Fibroblast of lung (primary cell): Measurements from ENCODE around the gene TNPO3. TPM values are rescaled to one million over a fixed set of nuclear protein-coding genes. Genes with fewer than 3 reads are reported as not detected.

Experiments used
- DNase-seq, 2 donors: peaks; one replicate each; pipeline versions ENCODE4 v3.0.0 to v3.0.0-alpha.2; 2010; ENCODE audit warnings: low read depth in 2 of 2
- H2AFZ ChIP-seq: 2 replicates; pipeline ENCODE4 v1.5.1; 2012; ENCODE audit warnings: low read length, control low read depth, inconsistent platforms
- H3K27ac ChIP-seq: 2 replicates; pipeline ENCODE4 v1.5.1; 2011; ENCODE audit warnings: low read length, control low read depth; ENCODE audit not compliant: insufficient read depth
- H3K27me3 ChIP-seq: 2 replicates; pipeline ENCODE4 v1.5.1; 2011; ENCODE audit warnings: mild to moderate bottlenecking, low read length; ENCODE audit not compliant: control insufficient read depth, insufficient read depth
- H3K36me3 ChIP-seq: 2 replicates; pipeline ENCODE4 v1.5.1; 2011; ENCODE audit warnings: low read length; ENCODE audit not compliant: control insufficient read depth, insufficient read depth
- H3K4me1 ChIP-seq: 2 replicates; pipeline ENCODE4 v1.5.1; 2011; ENCODE audit warnings: low read length; ENCODE audit not compliant: control insufficient read depth, insufficient read depth; ENCODE audit errors: extremely low read depth
- H3K4me2 ChIP-seq: 2 replicates; pipeline ENCODE4 v1.5.1; 2011; ENCODE audit warnings: low read length, control low read depth; ENCODE audit not compliant: insufficient read depth; ENCODE audit errors: extremely low read depth
- H3K4me3 ChIP-seq, 4 experiments: fragments of 200-600 bp in 1 of 4; sonication (generic) in 1 of 4; replicated peaks in 1 of 4; 2 replicates each; pipeline ENCODE4 v1.5.1; 2011 to 2016; ENCODE audit warnings: low read length in 4 of 4, low read depth in 3 of 4, mild to moderate bottlenecking in 3 of 4, control low read depth in 2 of 4, inconsistent platforms in 1 of 4, mixed read lengths in 1 of 4; ENCODE audit not compliant: insufficient read depth in 1 of 4; ENCODE audit errors: control extremely low read depth in 1 of 4
- H3K79me2 ChIP-seq: 2 replicates; pipeline ENCODE4 v1.5.1; 2012; ENCODE audit warnings: mild to moderate bottlenecking, low read length, inconsistent platforms; ENCODE audit not compliant: control insufficient read depth, insufficient read depth
- H3K9ac ChIP-seq: 2 replicates; pipeline ENCODE4 v1.5.1; 2011; ENCODE audit warnings: mild to moderate bottlenecking, low read length, control low read depth; ENCODE audit not compliant: insufficient read depth
- H3K9me3 ChIP-seq: 2 replicates; pipeline ENCODE4 v1.5.1; 2012; ENCODE audit warnings: low read depth, low read length; ENCODE audit not compliant: control insufficient read depth, insufficient read depth
- H4K20me1 ChIP-seq: 2 replicates; pipeline ENCODE4 v1.5.1; 2011; ENCODE audit warnings: low read length; ENCODE audit not compliant: control insufficient read depth, insufficient read depth; ENCODE audit errors: extremely low read depth
- CTCF ChIP-seq, 2 donors: IDR thresholded peaks in 1 of 2; conservative IDR thresholded peaks in 1 of 2; 1 replicate in 1 of 2; 2 replicates in 1 of 2; pipeline ENCODE4 v1.5.1; 2011 to 2012; ENCODE audit warnings: low read length in 2 of 2, control low read depth in 1 of 2, inconsistent platforms in 1 of 2, low read depth in 1 of 2, mild to moderate bottlenecking in 1 of 2
- EZH2 ChIP-seq: IDR thresholded peaks from 2 replicates; pipeline ENCODE4 v1.5.1; 2012; ENCODE audit warnings: low read length, control low read depth, mild to moderate bottlenecking; ENCODE audit errors: missing control alignments
- polyA plus RNA-seq, 2 donors: library from polyadenylated mRNA; depleted of rRNA in 1 of 2; stranded (reverse) in 1 of 2; unstranded in 1 of 2; fragments of >200 nt; gene quantifications; 2 replicates each; pipeline ENCODE4 v1.2.1, GENCODE V29; 2011 to 2012; ENCODE audit warnings: missing spikeins in 1 of 2
- total RNA-seq: library from RNA; depleted of rRNA; stranded (reverse); fragments of >200 nt; gene quantifications from 2 replicates; pipeline ENCODE4 v1.2.1, GENCODE V29; 2014

Gene TNPO3
- total and polyA plus RNA-seq, 2 donors (not counting 1 experiment from before 2014, with no cell fraction given), result 39.1 to 73.5 TPM

GRCh38 chr7:129090300-129090907, 35.5 kb upstream of the TNPO3 start:
- Histone ChIP-seq H3K4me2 (no peak overlapping the region), H3K4me3 (no peak overlapping the region), H4K20me1 (no peaks in the 10 kb centered on the region), H3K9me3 (no peaks in the 10 kb centered on the region), H3K36me3 (no peaks in the 10 kb centered on the region), H3K27me3 (no peaks in the 10 kb centered on the region), H3K9ac (no peak overlapping the region), H3K4me1 (no peaks in the 10 kb centered on the region), H2AFZ (no peak overlapping the region), H3K79me2 (no peaks in the 10 kb centered on the region), H3K27ac (no peak overlapping the region)
- TF ChIP-seq CTCF (conservative IDR thresholded peaks at IDR 0.05 in 1 of 2, IDR thresholded peaks at IDR 0.05 in 1 of 2; ENCODE audit: low read depth in 1 of 2, low read length in 2 of 2) (no peak), EZH2 (no peak)
- DNase-seq, result no peak

GRCh38 chr7:129089521-129090212, 34.8 kb upstream of the TNPO3 start:
- TF ChIP-seq CTCF (conservative IDR thresholded peaks at IDR 0.05 in 1 of 2, IDR thresholded peaks at IDR 0.05 in 1 of 2; ENCODE audit: low read depth in 1 of 2, low read length in 2 of 2) (no peak), EZH2 (no peak)
- Histone ChIP-seq H3K4me2 (no peak overlapping the region), H3K4me3 (no peak overlapping the region), H3K36me3 (no peaks in the 10 kb centered on the region), H3K4me1 (no peaks in the 10 kb centered on the region), H2AFZ (no peak overlapping the region), H3K27me3 (no peaks in the 10 kb centered on the region), H3K9me3 (no peaks in the 10 kb centered on the region), H3K27ac (no peak overlapping the region), H3K9ac (no peak overlapping the region), H3K79me2 (no peaks in the 10 kb centered on the region), H4K20me1 (no peaks in the 10 kb centered on the region)
- peak in 1 of 2 donors; percentile 15 for DNase-seq

- H4K20me1 ChIP-seq, result no peaks in the 10 kb centered on the region
- no peak overlapping the region for H2AFZ ChIP-seq
- H3K4me1 ChIP-seq, result no peaks in the 10 kb centered on the region
- no peaks in the 10 kb centered on the region for H3K9me3 ChIP-seq
- no peaks in the 10 kb centered on the region for H3K27me3 ChIP-seq
- no peak overlapping the region for H3K27ac ChIP-seq
- no peak overlapping the region for H3K4me3 ChIP-seq
- no peaks in the 10 kb centered on the region for H3K36me3 ChIP-seq
- no peak overlapping the region for H3K4me2 ChIP-seq
- H3K9ac ChIP-seq, result no peak overlapping the region
- TF ChIP-seq CTCF (conservative IDR thresholded peaks at IDR 0.05 in 1 of 2, IDR thresholded peaks at IDR 0.05 in 1 of 2; ENCODE audit: low read depth in 1 of 2, low read length in 2 of 2) (no peak), EZH2 (no peak)
- DNase-seq, result peak in 1 of 2 donors; percentile 6
- H3K79me2 ChIP-seq, result no peaks in the 10 kb centered on the region
Observed at GRCh38 chr7:129084801-129085551, 30.1 kb upstream of the TNPO3 start.
